ENCODE results near the gene RAC2. TPM values are rescaled to one million over a fixed set of nuclear protein-coding genes. Genes with fewer than 3 reads are reported as not detected.
A peak's percentile ranks its signal among the peaks of the same experiment; 100 is the strongest.

RAC2 gene
- total RNA-seq, 1 donor from 2014 or later, result 4.8 TPM

DNA sequence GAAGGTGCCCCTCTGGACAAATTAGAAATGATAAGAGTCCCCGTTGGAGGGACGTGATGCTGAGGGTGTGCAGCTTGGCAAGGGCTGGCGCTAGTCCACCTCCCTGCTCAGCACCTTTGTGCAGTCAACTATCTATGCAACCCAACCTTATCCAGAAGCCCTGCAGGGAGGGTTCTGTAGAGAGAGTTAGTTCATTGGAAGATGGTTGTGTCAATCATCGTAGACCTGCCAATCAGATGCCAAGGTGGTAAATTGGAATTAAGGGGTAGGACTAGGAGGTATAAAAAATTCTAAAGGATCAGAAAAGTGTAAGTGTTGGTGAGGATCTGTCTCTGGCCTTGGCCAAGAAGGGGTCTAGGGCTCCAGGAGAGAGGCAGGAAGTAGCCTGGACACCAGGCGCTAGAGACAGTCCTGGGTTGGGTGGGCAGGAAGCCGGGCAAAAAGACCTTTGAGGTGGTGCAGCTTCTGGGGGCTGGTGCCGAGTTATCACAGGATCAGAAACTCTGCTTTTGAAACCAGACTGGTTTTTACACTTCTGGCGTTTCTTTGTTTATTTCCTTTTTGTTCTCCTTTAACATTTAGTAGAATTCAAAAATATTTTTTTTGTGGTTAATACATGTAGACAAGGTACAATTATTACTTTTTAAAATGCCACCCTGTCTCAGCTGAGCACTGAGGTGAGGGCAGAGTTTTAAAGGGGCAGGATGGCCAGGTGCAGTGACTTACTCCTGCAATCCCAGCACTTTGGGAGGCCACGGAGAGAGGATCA lies 57.7 kb downstream of the RAC2 start:
- peak; percentile 67 for DNase-seq

DNA sequence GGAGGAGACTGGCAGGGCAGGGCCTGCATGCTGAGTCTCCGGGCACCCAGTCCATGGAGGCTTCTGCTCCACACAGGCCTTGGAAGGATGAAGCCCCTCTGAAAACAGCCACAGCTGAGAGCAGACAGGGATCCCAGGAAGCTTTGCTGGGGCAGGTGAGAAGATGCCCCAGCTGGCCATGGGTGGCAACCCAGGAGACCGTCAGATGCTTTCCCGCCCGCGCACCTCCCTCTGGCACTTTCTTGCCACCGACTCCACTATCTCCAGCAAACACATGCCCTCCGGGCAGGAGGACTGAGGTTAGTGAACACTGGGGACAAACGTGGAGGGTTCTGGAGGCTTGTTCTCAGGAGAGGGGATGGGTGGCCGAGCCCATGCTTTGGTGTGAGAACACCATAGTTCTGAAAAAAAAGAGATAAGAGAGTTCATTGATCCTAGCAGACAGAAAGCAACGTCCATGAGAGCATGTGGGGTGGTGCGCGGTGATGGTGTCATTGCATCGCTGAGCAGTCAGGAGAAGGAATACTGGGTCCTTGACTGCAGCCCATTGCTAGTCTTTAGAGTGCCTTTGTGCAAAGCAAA lies 58.3 kb downstream of the RAC2 start:
- no peak for DNase-seq

DNA sequence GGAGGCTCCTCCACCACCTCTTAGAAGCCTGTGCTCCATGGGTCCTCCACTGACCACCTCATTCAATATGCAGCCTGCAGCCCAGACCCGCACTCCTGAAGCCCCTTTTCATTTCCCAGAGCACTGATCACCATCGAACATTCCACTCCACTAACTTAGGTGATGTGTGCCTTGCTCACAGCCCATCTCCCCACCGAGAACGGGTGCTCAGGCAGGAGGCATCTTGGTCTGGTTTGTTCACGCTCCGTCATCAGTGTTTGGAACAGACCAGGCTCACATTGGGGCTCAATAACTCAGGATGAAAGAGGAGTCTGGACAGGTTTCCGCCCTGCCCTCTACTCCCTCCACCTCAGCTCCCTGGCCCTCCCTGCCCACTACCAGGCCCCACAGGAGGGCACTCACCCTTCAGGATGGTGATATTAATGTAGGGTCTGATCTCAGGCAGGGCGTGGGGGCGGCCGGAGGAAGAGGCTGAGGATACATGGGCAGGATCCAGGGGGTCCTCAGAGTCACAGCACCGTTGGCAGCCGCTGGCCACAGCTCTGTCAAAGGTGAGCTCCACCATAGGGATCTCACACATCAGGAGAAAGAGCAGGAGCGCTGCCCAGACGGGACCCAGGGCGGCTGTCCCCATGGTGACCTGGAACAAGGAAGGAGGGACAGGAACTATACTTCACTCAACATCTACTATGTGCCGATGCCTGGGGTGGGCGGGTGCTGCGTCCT lies 59.1 kb downstream of the RAC2 start:
- no peak for DNase-seq

DNA sequence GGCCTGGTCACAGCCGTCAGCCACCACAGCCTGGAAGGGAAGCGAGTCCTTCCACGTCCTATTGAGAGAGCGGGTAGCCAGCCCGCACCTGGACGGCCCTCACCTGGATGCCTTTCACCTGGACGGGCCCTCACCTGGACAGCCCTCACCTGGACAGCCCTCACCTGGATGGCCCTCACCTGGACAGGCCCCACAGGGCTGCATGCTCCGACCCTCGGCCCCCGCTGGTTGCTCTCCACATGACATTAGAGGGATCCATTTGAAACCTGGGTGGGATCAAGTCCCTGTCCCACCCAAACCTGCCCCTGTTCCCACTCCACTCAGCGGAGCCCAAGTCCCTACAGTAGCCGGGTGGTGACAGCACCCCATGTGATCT lies 59.7 kb downstream of the RAC2 start:
- DNase-seq, result no peak

DNA sequence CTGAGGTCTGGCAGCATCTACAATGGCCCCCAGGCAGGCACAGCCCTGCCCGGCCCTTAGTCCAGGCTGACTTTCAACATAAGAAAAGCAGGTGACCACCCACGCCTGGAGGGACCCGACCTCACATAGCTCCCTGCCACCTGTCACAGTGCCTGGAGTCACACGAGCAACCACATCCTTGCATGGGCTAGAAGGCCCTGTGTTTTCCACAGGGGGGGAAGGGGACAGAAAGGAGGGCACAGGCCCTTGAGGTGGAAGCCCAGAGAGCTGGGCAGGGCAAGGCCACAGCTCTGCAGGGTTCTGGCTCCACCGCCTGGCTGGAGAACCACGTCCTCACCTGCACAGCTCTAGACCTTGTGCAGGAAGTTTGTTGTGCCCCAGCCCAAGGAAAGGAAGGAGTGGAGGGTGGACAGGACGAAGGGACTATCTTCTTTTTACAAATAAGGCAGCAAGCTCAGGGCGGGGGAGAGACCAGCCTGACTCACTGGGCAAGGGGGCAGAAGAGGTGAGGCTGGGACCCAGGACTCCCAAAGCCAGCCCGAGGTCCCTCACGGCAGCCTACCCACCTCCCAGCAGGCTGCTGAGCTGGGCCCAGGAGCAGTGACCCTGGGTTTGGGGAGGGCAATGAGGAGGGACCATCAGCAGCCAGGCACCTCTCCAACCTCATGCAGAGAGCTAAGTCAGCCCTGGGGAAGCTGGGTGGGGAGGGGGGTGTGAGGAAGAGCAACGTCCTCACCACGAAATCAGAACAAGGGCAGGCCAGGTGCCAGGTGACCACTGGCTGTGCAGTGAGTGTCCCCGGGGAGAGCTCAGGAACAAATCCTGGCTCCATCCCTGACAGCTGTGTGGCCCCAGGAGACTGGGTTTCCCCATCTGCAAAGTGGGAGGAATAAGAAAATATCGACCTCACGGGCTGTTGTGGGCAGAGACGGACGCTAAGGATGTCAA lies 60.4 kb downstream of the RAC2 start:
- DNase-seq, result no peak

DNA sequence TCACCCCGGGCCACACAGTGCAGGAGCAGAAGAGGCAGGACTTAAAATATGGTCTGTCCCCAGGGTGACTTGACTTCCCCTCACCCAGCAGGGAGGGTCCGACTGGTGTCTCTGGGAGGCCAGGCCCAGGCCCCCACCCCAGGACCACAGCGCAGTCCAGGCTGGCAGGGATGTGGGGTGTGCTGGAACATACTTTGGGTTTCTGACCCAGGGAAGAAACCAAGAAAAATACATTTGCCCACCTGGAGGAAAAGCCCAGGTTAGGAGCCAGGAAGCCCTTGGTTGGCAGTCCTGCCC lies 61.2 kb downstream of the RAC2 start:
- no peak for DNase-seq

DNA sequence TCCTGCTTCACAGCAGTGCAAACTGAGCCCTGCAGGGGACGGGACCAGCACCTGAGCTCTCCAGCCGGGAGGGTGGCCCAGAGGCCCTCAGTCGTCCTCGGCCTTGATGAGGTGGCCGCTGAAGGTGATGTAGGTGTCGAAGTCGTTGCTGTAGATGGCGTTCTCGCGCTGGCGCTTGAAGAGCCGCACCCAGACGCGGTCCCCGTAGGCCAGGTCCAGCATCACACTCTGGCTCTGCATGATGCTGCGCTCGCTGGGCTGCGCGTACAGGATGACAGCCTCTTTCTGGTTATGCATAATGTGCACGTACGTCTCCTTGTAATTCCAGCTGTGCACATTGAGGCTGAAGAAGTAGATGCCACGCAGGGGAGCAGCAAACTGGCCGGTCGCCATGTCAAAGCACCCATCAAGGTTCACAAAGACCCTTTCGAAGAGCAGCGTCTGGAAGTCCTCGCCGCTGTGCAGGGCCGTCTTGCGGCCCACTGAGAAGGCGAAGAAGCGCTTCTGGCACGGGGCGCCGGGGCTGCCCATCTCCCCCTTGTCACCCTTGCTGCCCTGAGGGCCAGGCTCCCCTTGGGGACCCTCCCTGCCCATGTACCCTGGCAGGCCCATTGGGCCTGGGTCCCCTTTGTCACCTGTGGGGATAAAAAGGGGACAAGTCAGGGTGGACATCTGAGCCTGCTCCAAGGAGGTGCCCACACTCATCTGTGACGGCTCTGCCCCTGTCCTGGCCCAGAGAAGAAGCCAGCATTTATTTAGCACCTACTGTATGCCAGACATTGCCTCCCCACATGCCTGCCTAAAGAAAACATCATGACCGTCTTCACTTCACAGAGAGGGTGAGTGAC lies 61.7 kb downstream of the RAC2 start:
- DNase-seq, result no peak

DNA sequence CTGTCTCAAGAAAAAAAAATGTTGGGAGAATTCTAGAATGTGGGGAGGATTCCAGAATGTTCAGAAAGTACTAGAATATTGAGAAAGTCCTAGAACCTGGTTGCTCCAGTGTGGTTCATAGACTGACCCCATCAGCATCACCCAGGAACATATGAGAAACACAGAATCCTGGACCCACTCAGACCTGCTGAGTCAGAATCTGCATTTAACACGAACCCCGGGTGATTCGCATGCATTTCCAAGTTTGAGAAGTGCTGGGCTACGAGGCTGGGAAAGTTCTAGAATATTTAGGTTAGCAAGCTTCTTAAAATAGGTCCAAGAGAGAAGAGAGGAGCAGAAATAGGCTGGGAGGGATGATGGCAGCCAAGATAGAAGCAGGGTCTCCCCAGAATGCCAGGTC lies 62.4 kb downstream of the RAC2 start:
- DNase-seq, result no peak

DNA sequence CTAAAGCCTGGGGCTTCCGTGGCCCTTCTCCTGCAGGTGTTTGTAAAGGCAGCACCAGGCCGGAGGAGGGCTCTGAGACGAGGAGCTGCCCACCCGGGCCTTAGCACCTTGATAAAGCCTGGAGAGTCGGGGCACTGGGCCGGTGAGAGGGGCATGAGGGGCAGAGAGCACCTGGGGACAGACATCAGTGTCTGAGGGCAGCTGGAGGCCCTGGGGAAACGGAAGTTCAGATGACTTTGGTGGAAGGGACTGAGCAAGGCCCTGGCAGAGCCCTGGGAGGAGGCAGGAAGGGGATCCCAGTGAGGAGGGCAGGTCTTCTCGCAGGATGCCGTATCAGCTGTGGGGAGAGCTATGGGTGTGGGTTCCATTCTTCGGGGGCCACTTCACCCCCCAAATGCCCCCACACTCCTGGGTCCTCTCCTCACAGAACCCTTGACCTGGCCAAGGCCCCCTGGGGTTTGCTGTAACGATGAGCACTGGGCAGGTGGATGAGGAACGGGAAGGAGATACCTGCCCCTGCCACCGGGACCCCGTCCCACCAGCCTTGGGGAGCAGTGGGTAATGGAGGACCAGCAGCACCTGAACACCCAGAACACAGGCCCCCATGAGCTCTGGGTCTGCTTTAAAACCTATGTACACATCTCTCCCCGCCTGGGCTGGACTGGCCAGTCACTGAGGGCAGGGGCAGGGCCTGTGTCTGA lies 63.4 kb downstream of the RAC2 start:
- DNase-seq, result no peak

DNA sequence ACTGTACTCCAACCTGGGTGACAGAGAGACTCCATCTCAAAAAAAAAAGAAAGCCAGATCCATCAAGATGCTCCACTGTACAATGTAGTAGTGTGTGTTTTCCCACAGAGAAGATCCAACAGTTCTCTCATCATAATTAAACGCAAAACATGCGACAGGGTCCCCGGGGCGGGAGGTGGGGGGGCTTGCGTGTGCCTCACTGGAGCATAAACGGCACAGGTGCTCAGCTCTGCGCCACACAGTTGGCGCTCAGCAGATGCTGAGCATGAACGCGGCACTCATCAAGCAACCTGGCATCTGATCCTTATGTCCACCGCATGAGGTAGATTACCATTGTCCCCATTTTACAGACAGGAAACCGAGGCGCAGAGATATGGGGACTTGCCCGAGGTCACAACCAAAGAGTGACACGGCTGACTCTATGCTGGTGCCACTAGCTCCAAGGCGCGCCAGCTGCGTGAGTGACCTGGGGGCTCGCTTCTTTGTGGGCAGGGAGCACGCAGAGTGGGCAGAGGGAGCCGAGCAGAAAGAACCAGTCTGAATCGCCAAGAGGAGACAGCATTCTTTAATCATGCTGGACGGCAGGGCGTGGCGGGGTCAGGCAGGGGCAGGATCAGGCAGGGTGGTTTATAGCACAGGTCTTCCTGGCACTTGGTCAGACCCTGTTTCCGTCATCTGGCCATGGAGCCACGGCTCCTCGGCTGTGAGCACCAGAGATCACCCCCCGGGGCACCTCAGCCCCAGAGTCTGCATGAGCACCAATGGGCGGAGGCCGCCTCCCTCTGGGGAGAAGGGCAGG lies 64.2 kb downstream of the RAC2 start:
- DNase-seq, result no peak

DNA sequence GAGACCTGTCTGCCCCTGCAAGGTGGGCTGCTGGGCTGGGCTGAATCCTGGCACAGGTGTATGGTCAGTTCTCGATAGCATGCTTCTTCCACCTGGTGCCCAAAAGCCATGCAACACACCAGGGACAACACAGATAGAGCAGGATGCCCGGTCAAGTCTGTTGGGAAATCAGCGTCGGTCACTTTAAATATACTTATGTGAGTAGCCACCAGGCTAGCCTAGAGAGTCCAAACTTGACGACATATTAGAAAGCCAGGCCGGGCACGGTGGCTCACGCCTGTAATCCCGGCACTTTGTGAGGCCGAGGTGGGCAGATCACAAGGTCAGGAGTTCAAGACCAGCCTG lies 65.0 kb downstream of the RAC2 start:
- DNase-seq, result no peak

DNA sequence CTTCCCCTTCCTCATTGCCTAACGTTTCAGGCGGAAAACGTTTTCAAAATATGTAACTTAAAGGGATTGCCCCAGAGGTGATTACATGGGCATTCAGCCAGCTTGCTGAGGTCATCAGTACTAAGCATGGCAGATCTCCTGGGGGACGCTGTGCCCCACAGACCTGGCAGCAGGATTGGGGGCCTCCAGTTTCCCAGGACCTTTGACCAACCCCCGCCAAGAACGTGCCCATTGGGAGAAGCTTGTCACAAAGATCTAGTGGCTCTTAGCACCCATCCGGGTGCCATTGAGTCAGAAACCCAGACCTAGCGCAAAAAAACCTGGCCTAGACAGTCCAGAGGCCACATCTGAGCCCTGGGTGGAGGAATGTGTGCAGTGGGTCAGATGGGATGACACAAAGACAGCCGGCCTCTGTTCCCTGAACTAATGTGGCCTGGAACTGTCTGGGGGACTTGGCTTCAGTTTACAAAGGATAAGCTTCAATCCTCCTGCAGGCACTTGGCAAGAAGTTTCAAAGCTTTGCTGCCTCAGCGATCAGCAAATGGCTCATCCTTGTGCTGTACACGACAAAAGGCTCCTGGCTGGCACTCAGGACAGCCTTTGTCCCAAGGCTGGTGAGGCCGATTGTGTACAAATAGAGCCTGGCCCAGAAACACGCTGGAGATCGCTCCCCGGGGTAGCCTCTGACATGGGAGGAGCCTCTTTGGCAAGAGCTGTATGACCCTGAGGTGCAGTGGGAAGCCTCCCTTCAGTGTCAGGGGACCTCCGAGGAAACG lies 65.5 kb downstream of the RAC2 start:
- peak; percentile 78 for DNase-seq

DNA sequence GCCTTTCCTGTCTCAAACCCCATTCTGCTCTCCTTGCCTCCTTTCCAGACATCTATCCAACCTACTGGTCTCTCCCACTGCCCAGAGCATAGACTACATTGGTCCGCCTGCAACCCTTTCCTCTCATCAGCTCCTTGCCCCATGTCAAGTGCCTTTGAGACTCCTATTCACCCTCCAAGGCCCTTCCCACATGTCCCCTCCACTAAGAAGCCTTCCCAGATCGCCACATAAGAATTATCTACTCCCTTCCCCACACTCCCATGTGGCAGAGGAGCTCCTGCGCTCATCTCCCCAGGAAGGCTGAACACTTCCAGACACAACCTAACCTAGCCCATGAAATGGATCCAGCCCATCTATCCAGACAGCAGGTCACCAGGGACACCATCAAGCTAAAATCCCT lies 66.3 kb downstream of the RAC2 start:
- DNase-seq, result no peak

DNA sequence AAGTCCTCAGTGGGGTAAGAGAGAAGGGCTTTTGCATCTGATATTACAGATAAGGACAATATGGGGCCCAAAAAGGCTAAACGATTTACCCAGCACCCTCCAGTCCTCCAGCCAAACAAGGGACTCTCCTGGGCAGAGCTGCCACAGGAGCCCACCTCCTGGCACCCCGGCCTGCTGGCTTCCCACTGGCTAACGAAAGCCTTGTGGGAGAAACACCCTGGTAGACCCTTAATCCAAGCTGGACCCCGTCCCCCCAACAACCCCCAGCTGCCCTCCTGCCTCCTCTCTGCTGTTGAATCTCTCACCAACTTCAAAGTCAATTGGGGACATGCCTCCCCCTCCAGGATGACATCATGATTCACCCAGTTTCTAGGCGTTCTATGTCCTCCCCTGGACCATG lies 66.8 kb downstream of the RAC2 start:
- no peak for DNase-seq

DNA sequence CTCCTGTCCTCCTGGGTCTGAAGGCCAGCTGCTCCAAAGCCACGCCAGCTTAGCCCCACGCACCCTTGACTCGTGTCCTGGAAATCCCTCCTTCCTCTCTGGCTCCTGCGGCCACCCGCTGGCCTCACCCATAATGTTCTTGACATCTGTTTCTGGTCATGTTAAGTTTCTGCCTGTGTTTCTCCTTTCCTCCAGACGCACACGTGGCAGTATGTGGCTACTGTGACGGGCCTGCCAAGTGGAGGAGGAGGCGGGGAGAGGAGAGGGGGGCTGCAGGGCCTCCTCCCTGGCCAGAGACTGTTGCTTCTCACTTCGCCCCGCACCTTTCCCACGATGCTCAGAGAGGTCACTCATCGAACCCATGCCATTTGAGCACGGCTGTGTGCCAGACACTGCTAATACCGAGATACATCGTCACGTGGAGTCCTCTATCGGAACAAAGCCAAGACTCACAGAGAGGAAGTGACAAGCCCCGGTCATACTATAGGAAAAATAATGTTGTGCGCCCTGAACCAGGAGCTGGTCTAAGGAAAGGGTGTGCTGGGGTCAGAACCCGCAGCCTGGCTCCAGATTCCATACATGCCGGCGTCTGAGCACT lies 67.5 kb downstream of the RAC2 start:
- peak; percentile 91 for DNase-seq

DNA sequence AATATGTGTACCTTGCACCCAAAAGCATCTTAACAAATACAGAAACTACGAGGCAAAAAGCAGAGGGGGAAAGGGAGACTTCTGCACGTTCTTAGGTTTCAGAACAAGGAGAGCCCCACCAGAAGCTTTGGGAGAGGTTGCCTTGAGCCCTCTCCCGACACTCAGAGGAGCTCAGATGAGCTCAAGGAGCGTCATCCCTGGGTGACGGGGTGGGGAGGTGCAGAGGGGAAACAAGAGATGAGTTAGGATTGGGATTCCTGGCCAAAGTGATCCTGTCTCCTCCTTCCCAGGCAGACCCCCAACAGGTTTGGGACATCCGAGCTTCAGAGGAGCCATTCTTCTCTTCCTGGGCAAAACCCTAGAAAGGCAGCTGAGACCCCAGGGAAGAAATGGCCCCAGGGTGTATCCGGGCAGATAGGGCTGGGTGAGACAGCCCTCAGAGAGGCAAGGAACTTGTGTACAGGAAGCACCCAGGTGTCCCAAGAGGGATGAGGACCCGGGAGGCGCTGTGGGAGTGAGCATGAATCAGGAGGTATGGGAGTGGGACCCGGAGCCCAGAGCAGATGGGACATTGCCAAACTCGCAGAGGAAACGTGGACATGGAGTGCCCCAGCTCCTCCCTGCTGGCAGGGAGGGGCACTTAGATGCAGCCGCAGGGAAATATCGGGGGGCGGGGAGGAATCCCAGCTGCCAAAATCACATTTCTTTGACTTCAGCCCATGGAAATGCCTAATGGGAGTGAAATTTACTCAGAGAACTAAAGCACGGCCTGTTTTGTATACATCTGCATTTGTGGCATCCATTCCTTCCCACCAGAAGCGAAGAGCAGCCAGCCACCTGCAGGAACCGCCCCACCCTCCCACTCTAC lies 68.4 kb downstream of the RAC2 start:
- DNase-seq, result peak; percentile 47

Measured in tongue (tissue), 2 donors.